Stimulated activated CD4-positive, alpha-beta T cell treated with anti-CD3 and anti-CD28 coated beads, Interleukin-12 subunit alpha, Interleukin-12 subunit beta, amount 100 ng/mL, for 48 hours (primary cell): Measurements from ENCODE around the gene VMAC.

Source experiments
- DNase-seq, 3 donors: peaks; one replicate each; pipeline ENCODE4 v3.0.0-alpha.2; 2020; ENCODE audit warnings: low read depth in 2 of 3, low spot score in 1 of 3

Gene VMAC

DNA sequence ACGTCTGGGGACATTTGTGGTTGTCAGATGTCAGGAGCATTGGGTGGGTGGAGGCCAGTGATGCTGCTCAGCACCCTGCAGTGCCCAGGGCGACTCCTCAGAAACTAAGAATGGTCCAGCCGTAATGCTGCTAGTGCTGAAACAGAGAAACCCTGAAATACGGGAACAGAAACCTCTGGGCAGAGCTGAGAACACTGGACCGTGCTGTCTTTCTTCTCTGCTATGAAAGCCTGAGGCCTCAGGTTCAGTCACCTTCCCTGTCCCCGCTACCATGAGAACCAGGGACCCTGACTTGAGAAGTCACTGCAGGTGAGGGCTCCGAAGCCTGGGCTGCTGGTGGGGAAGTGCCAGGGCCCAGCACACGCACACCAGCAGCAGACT, 22.8 kb downstream of the VMAC start:
- no peak for DNase-seq

DNA sequence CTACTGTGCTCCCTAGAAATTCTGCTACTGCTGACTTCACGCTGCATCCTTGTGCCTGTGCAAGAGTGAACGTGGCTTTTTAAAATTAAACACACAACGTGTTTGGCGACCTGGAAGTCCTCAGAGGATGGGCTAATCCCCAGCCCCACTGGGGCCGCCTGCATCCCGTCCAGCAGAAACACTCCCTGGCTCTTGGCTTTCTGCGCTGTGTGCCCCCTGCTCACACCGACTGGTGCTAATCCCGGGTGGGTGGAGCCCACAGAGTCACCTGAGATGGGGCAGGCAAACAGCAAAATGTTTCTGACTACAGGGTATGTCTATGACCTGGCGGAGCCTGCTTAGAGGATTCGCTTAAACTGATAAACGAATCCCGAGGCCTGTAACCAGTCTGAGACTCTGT, 24.5 kb downstream of the VMAC start:
- no peak for DNase-seq

DNA sequence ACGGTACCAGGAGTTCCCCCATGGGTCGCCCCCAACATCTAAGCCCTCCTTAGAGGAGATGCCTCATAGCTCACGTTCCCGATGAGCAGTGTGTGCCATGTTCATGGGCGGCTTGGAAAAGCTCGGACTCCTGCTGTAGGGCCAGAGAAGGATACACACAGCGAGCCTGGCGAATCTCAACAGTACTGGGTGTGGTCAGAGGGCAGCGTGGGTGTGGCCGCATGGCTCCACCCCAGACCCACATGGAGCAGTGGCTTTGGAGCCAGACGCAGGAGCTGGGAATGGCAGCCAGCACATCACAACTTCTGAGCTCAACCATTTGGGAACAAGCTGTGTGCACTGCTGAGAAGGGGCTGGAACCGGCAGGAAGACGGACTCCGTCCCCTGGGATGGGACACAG, 25.0 kb downstream of the VMAC start:
- no peak for DNase-seq

DNA sequence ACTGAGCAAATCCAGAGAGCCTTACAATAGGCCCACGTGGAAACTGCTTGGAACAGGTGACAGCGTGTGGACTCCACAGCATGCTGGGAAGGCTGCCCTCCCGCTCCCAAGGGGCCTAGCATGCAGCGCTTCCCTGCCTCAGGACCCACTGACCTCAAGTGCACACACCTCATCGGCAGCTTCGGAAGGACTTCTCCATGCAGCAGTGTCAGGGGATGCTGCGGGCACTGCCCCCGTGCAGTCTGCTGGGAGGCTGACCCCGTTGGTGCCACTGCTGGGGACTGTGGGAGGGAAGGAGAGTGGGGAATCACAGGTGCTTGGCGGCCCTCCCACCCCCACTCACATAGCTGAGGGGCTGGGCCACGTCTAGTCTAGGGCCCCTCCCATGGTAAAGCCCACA, 26.6 kb downstream of the VMAC start:
- DNase-seq: no peak

DNA sequence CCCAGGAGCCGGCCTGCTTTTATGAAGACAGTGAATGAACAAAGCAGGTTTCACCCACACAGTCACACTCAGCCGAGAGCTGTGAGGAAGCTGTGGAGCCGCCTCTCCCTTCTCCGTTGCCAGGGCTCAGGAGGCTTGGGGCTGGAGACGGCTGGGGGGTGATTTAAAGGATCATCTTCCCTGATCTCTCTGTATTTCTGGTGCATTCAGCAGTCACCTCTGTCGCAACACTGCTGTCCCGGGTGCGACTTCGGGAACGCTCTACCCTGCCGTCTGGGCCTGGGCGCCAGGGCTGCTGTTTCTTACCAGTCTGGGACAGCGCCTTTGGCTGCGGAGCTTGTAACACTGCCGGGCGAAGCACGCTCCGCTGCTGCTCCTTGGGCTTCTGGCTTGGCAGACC, 27.5 kb downstream of the VMAC start:
- no peak for DNase-seq

DNA sequence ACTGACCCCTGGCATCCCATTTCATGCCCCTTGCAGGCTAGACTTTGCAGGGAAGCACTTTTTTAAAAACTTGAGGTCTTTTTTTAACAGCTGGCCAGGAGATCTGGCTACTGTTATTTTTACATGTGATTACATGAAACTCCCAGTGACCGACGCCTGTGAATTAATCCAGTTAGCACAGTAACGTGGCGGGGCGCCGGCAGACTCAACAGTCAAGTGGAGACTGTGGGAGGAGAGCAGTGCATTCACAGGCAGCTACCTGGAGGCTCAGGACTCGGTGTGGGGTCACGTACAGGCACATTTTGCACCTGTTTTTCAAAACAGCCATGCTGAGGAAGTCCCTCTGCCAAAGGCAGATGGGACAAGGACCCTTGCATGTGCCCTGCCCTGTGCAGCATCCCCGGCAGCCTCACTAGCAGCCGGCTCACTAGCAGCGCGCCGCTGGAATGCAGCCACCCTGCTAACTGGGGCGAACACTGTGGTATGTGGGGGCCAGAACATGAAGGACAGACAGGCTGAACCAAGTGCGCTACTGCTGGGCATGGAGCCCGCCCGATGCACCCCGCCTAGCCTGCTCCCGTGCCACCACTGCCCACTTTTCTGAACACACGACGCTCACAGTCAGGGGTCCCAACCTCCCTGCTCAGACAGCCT, 28.1 kb downstream of the VMAC start:
- DNase-seq: no peak

DNA sequence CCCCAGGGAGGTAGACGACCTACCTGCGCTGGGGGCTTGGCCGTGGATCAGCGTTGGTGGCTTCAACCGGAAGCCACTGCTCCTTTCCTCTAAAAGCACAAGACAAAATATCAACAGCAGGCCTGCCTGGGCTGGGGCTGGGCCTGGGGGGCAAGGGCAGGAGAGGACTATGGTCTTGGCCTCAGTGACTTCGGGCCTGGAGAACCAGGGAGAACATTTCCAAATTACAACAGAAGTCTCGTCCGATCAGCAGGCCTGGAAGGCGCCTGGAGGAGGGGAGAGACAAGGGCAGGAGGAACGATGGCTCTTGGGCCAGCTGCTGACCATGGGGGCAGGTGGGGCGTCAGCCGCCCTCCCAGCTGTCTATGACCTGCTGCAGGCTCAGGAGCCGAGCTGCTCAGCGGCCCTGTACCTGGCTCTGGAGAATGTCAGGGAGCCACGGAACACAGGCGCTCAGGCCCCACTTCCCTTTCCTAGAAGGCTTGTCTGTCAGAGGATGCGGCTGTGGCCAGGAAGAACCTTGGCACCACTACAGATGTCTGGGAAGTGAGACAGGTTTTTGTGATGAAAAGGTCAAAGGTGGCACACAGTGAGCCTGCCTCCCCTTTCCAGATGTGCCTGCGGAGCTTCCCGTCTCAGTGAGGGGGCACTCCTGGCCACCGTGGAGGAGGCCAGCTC, 28.9 kb downstream of the VMAC start:
- DNase-seq: no peak

DNA sequence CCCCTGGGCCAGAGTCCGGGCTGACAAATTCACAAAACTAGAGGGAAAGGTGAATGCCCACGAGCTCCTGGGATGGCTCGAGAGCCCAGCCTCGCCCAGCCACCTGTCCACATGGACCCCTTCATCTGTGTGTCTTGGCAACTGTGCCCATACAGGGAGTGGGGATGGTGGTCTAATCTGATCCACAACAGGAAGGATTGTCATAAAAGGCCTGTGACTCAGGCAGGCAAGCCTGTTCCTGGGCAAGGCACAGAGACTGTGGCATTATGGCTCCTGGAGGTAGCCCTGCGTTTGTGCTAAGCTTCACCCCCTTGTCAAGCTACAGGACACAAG, 29.4 kb downstream of the VMAC start:
- DNase-seq: no peak

DNA sequence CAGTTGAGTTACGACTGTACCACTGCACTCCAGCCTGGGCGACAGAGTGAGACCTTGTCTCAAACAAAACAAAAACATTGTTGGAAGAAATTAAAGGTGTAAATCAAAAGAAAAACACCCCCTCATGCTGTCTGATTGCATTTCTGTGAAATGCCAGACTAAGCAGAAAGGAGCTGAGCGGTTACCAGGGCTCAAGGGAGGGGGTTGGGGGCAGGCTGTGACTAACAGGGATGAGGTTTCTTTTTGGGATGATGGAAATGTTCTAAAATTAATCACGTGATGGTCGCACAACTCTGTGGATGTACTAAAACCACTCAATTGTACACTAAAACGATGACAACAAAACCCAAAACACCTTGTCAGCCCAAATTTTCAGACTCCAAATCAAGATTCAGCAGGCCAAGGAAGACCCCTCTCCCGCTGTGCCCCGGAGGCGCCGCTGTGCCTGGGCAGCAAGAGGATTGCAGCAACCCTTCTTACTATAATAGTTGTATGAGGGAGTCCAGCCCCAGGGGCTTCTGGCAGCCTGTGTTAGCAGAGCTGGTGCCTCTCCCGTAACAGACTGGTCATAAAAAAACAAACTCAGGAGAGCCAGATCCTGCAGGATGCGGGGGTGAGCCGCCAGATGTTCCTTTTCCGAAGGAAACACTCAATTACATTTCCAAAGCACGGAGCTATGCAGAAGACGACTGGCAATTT, 30.3 kb downstream of the VMAC start:
- no peak for DNase-seq

DNA sequence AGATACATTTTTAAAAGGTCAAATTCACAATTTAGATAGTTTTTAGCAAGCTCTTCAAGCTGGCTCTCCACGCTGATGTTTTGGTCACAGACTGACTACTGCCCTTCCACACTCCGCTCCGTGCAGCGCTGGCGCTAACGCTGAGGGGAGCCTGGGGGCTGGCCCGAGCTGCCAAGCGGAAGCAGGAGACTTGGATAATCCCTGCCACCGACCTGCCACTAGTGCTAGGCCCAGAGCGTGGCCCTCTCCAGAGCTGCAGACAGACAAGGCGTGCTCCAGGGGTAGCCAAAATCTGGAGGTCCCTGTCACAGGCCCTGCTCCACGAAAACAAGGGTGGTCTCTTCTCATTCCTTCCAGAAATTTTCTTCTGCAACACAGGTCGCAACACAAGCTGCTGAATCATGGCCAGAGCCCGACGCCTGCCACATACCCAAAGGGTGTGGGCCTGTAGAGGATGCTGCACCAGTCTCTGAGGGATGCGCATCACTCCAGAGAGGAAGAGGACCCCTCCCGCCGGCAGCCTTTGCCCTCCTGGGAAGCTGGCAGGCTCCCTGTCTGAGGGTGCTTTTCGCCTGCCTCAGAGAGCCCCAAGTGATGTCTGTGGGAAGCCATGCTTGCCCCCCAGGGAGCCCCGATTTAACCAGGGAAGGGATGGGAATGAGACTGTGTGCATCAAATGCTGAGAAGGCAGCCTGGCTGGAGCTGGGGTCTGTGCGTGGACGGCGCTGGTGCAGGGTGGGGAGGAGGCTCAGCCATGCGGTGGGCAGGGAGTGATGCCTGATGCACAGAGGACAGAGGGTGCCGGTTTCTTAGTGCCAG, 31.0 kb downstream of the VMAC start:
- DNase-seq: no peak

DNA sequence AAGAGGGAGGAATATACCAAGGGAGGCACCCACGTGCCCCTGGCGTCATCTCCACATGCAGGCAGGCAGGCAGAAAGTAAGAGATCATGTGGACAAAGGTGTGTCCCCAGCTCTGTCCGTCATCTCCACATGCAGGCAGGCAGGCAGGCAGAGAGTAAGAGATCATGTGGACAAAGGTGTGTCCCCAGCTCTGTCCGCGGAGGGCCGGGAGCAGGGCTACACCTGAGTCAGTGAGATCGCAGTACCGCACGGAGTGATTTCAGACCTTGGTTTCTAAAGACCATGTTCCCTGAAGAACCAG, 31.6 kb downstream of the VMAC start:
- DNase-seq: no peak

DNA sequence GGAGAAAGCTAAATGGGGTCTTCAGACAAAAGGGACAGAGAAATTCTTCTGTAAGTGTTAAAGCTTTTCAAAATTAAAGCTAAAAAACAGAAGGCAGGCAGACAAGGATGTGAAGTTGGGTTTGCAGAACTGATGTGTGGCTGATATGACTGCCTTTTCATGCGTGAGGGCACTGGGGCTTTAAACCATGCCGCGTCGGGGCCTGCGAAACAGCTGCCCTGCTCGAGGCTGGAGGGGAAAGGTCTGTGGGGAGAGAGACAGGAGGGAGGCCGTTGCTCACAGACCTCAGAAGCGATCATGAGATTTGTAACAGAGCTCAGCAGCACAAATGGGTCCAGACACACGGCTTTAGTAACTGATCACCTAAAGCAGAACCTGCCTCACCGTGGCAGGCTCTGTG, 32.9 kb downstream of the VMAC start:
- no peak for DNase-seq

DNA sequence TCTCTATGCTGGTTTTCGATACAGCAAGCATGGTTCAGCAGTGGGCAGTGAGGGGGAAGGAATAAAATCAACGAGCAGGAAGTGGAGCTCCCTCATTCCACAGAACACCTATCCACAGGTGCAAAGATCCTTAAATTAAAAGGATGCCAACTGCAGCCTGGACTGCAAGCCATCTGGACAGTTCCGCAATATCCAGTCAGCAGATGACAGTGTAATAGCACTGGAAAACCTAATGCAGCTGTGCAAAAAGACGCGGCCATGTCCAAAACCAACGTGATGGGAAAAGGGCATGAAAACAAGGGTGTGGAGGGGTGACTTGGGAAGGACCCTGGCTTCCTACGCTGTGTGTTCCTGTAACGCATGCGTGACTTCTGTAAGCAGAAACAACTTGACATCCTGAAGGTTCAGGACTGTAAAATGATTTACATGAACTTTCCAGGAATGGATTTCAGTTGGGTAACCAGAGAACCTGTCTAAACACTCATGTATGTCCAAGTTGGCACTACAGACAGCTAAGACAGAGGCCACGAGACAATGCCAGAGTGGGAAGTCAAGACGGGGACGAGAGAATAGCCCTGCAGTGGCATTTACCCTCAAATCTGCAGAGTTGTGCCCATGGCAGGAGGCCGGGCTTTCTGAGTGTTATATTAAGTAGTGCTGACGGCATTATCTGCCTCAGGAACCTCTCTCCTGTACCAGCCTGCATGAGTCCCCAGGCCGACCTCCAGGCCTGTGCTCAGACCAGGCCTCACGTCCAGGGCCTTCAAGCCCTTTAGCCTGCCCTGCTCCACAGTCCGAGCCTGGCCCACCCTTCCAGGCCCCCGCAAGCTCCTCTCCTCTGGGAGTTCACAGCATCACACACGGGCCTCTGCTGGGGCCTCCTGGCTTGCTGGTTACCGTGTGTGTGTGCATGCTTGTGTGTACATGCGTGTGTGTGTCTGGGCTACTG, 35.9 kb downstream of the VMAC start:
- no peak for DNase-seq

DNA sequence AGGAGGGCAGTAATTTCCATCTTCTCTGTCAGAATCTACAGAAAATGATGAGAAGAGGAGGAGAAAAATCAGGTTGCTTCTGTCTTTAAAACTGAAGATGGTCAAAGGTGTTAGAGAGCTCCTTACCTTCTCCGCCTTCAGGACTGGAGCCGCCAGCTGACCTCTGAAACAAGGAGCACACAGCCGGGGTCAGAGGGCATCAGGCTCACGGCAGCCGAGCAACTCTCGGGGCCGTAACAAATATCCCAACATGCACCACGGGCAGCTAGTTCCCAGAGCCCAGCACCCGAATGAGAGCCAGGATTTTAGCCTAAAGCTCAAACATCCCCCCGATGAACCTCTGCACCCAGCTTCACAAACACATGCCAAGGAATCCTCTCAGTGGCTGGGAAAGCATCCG, 37.0 kb downstream of the VMAC start:
- no peak for DNase-seq

DNA sequence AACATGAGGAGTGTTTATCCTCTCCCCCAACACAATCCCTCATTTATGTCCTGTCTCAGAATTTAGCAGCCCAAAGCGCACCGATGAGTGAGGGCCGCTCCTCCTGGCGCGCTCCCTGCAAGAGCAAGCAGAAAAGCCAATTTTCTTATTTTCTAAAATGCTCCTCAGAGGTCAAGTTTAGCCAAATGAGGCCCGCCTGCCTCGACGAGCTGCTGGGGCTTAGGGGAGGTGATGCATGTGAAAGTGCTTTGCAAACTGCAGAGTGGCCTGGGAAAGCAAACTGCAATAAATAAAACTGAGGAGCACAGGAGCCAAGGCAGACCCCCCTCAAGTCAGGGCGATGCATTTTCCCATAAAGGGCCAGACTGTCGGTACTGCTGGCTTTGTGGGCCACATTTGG, 38.4 kb downstream of the VMAC start:
- no peak for DNase-seq

DNA sequence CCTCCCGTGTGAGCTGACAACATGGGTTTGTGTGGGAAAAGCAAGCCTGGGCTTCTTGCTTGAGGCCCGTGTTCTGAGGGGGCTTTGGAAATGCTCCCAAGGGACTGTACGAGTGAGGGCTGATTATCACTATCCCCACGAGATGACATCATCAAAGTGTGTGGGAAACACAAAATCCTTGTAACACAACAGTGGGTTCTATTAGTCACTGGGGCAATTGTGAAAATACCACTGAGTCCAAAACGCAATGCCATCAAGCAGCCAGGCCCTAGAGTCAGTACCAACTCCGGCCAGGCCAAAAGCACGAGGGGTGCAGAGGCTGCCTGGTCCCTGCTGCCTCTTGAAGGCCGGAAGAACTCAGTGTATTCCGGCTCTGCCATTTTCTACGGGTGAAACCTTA, 39.0 kb downstream of the VMAC start:
- no peak for DNase-seq

DNA sequence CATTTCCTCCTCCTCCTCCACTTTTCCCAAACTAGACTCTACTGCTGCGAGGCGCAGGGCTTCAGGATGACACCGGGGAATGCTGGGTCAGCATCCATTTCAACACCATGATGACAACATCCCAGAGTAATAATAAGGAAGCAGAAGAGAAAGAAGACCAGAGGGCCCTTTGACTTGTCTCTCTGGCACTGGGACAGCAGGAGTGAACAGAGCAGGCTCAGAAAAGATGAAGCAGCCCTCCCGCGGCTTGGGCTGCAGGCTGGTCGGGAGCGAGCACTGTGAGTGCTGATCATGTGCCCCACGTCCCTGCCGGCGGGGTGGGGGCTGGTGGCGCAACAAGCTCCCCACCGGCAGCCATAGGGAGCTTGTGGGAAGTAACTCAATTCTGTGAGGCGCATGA, 42.8 kb downstream of the VMAC start:
- DNase-seq: no peak

DNA sequence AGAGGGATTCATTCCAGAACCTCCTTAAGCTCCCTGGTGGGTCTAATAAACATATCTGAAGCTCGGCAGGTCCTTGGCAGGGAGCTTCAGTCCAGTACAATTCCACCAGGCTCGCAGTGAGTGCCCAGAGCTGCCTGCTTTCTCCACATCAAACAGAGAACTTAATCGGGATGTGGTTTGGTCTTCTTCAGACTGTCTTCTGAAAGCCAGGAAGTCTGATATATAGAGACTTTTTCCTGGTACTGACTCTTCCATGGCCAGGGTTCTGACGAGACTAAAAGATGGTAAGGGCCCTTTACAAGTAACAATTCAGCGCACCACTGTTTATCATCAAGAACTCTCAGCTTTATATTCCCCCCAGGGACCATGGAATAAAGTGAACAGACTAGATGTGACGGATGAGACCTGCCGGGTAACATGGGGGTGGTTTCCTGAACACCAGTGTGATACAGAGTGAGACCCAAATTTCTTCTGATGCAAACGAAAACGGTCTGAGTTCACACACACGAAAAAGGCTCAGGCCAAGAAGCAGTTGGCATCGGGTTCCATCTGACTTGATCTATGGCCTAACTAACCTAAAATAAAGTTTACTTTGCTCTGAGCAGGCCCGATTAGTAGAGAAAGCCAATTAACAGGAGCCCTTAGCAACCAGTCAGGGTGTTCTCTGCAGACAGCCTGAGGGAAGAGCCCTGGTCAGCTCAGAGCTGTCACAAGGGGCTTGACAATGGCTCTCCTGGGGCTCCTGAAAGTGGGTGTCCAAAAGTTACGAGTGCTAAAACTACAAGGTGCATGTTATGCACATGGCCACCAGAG, 44.3 kb downstream of the VMAC start:
- DNase-seq: peak in 1 of 3 donors; percentile 21

DNA sequence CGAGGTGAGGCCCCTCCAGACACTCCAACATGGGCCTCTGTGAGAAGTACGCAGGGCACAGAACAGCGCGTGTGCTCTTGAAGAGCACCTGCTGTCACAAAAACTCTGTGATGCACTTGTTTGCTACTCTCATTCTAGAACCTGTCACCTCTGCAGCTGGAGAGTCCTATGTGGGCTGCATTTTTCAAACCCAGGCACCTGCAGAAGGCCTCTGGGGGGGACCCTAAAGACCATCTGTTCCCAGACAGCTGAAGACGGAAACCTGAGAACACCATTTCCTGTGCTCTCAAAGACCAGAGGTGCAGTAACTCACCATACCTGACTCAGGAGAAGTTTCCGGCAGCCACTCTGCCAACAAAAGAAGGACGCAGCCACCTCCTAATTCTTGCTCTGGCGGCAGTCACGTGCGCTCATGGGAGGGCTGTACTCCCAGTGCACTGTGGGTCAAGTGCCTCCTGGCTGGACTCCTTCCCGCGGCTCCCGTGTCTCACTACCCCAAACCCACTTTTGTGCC, 45.2 kb downstream of the VMAC start:
- DNase-seq: peak in 2 of 3 donors; percentile 24 to 32

DNA sequence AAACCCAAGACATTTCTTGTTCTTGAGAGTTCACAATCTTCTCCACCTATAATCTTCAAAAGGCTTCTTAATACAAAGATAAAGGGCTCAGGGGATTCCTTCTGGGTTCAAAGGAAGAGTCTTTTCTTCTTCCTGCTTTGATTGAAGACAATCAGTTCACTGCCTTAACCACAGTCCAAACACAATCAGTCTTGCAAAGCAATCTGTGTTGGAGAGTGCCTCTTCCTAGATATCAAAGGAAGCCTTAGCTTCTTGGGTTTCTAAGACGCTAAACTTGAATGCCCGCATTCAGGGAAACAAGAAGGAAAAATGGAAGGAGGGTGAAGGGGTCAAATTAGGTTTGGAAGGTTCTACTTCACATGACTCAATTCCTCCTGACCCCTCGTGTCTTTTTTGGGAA, 46.1 kb downstream of the VMAC start:
- DNase-seq: no peak
